Astrocyte (in vitro differentiated cells and primary cell): ENCODE data around the gene MYLIP. TPM values are rescaled to one million over a fixed set of nuclear protein-coding genes. Genes with fewer than 3 reads are reported as not detected.

Source experiments
- DNase-seq: peaks from one replicate; pipeline ENCODE4 v3.0.0-alpha.2; 2010; ENCODE audit warnings: low read depth
- FAIRE-seq: peaks from 2 replicates; lab custom pipeline; 2011; peaks lifted over from hg19 to GRCh38; lab: Jason Lieb, UNC
- H2AFZ ChIP-seq: 2 replicates; pipeline ENCODE4 v1.6.0; 2012; ENCODE audit warnings: low read depth, low read length, inconsistent platforms
- H3K27ac ChIP-seq: 2 replicates; pipeline ENCODE4 v1.5.1; 2011; ENCODE audit warnings: low read depth, low read length, inconsistent platforms
- H3K27me3 ChIP-seq: 2 replicates; pipeline ENCODE4 v1.6.0; 2011; ENCODE audit warnings: low read length, inconsistent platforms; ENCODE audit not compliant: insufficient read depth
- H3K36me3 ChIP-seq: 2 replicates; pipeline ENCODE4 v1.5.1; 2011; ENCODE audit warnings: low read length, inconsistent platforms; ENCODE audit not compliant: insufficient read depth
- H3K4me1 ChIP-seq: 2 replicates; pipeline ENCODE4 v1.5.1; 2011; ENCODE audit warnings: low read length, inconsistent platforms; ENCODE audit not compliant: insufficient read depth
- H3K4me2 ChIP-seq: 2 replicates; pipeline ENCODE4 v1.6.0; 2012; ENCODE audit warnings: low read length, inconsistent platforms
- H3K4me3 ChIP-seq: 2 replicates; pipeline ENCODE4 v1.5.1; 2011; ENCODE audit warnings: low read depth, mild to moderate bottlenecking, low read length, inconsistent platforms; ENCODE audit not compliant: insufficient read depth
- H3K79me2 ChIP-seq: 2 replicates; pipeline ENCODE4 v1.6.0; 2012; ENCODE audit warnings: mild to moderate bottlenecking, low read length, inconsistent platforms; ENCODE audit not compliant: insufficient read depth
- H3K9ac ChIP-seq: 2 replicates; pipeline ENCODE4 v1.6.0; 2012; ENCODE audit warnings: mild to moderate bottlenecking, low read length, inconsistent platforms
- H3K9me3 ChIP-seq: 2 replicates; pipeline ENCODE4 v1.5.1; 2012; ENCODE audit warnings: low read depth, mild to moderate bottlenecking, low read length, inconsistent platforms; ENCODE audit not compliant: insufficient read depth
- H4K20me1 ChIP-seq: 2 replicates; pipeline ENCODE4 v1.6.0; 2012; ENCODE audit warnings: low read length, inconsistent platforms; ENCODE audit not compliant: insufficient read depth
- H3K27ac Mint-ChIP-seq: one replicate; pipeline ENCODE4 v1.8.0; 2021; ENCODE audit warnings: mild to moderate bottlenecking, mixed read lengths; ENCODE audit not compliant: unreplicated experiment
- H3K27me3 Mint-ChIP-seq: one replicate; pipeline ENCODE4 v1.8.0; 2021; ENCODE audit warnings: low read depth, mixed read lengths; ENCODE audit not compliant: unreplicated experiment
- H3K36me3 Mint-ChIP-seq: one replicate; pipeline ENCODE4 v1.8.0; 2021; ENCODE audit warnings: low read depth, mixed read lengths; ENCODE audit not compliant: unreplicated experiment
- H3K4me1 Mint-ChIP-seq: one replicate; pipeline ENCODE4 v1.8.0; 2021; ENCODE audit warnings: low read depth, mixed read lengths; ENCODE audit not compliant: unreplicated experiment
- H3K4me3 Mint-ChIP-seq: one replicate; pipeline ENCODE4 v1.8.0; 2021; ENCODE audit warnings: mild to moderate bottlenecking, moderate library complexity, mixed read lengths; ENCODE audit not compliant: unreplicated experiment
- H3K9me3 Mint-ChIP-seq: one replicate; pipeline ENCODE4 v1.8.0; 2021; ENCODE audit warnings: mild to moderate bottlenecking, mixed read lengths; ENCODE audit not compliant: unreplicated experiment
- CTCF ChIP-seq: IDR thresholded peaks from 2 replicates; pipeline ENCODE4 v1.5.1; 2011; ENCODE audit warnings: low read depth, mild to moderate bottlenecking, inconsistent platforms, low read length, moderate library complexity; ENCODE audit not compliant: insufficient read depth
- EZH2 ChIP-seq: IDR thresholded peaks from 2 replicates; pipeline ENCODE4 v1.6.1; 2012; ENCODE audit warnings: mild to moderate bottlenecking, low read length, inconsistent platforms; ENCODE audit not compliant: insufficient read depth
- total RNA-seq: library from RNA; stranded (reverse); gene quantifications from 2 replicates; pipeline ENCODE4 v1.2.1, GENCODE V29; 2021

MYLIP gene
- total RNA-seq, 1 donor from 2014 or later = 12.9 TPM

DNA sequence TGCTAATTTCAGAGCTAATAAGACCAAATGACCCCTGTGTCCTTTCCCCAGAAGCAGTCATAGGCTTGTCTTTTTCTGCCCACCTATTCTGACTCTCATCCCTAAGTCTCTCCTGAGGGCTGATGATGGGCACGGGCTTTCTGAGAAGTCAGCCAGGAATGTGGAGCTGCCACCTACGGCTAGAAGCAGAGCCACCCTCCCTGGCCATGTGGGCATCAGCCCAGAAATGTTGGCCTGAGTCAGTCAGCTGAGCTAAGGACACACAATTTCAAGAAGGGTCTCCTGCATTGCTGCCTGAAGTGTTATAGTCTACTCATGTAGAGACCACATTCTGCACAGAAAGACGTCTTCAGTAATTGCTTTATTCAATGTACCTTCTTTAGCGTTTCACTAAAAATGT is 17.1 kb downstream of the MYLIP start:
- H3K9ac ChIP-seq = no peak overlapping the region
- peaks cover 47% of the 10 kb centered on the region for H3K36me3 Mint-ChIP-seq
- DNase-seq = no peak
- FAIRE-seq = no peak
- H3K4me1 Mint-ChIP-seq = peaks cover 8% of the 10 kb centered on the region
- H3K9me3 Mint-ChIP-seq = no peaks in the 10 kb centered on the region
- no peak overlapping the region for H3K27ac Mint-ChIP-seq
- H3K79me2 ChIP-seq = no peaks in the 10 kb centered on the region
- no peaks in the 10 kb centered on the region for H4K20me1 ChIP-seq
- H3K9me3 ChIP-seq = no peaks in the 10 kb centered on the region
- H2AFZ ChIP-seq = no peak overlapping the region
- TF ChIP-seq EZH2 (no peak), CTCF (no peak)
- no peaks in the 10 kb centered on the region for H3K27me3 Mint-ChIP-seq
- no peaks in the 10 kb centered on the region for H3K27me3 ChIP-seq
- no peak overlapping the region for H3K4me2 ChIP-seq
- H3K27ac ChIP-seq = peak overlapping the region; percentile 36
- H3K4me3 Mint-ChIP-seq = no peak overlapping the region
- no peak overlapping the region for H3K4me3 ChIP-seq
- no peaks in the 10 kb centered on the region for H3K36me3 ChIP-seq
- H3K4me1 ChIP-seq = no peaks in the 10 kb centered on the region

GRCh38 chr6:16146527-16146955 is 17.7 kb downstream of the MYLIP start:
- no peaks in the 10 kb centered on the region for H3K4me1 ChIP-seq
- no peaks in the 10 kb centered on the region for H3K36me3 ChIP-seq
- Mint-ChIP-seq H3K9me3 (no peaks in the 10 kb centered on the region), H3K4me1 (peaks cover 8% of the 10 kb centered on the region), H3K27ac (no peak overlapping the region), H3K36me3 (peaks cover 47% of the 10 kb centered on the region), H3K4me3 (no peak overlapping the region), H3K27me3 (no peaks in the 10 kb centered on the region)
- FAIRE-seq (no peak), DNase-seq (peak; percentile 51)
- peak overlapping the region; percentile 36 for H3K27ac ChIP-seq
- H4K20me1 ChIP-seq = no peaks in the 10 kb centered on the region
- no peak overlapping the region for H3K4me2 ChIP-seq
- no peak overlapping the region for H3K9ac ChIP-seq
- H3K4me3 ChIP-seq = no peak overlapping the region
- no peaks in the 10 kb centered on the region for H3K27me3 ChIP-seq
- H3K79me2 ChIP-seq = no peaks in the 10 kb centered on the region
- no peaks in the 10 kb centered on the region for H3K9me3 ChIP-seq
- no peak overlapping the region for H2AFZ ChIP-seq
- TF ChIP-seq CTCF (no peak), EZH2 (no peak)

GRCh38 chr6:16148498-16148897 is 19.6 kb downstream of the MYLIP start:
- H3K4me1 Mint-ChIP-seq = peaks cover 8% of the 10 kb centered on the region
- no peaks in the 10 kb centered on the region for H3K36me3 ChIP-seq
- no peak overlapping the region for H3K4me3 ChIP-seq
- no peak overlapping the region for H2AFZ ChIP-seq
- no peak overlapping the region for H3K9ac ChIP-seq
- no peaks in the 10 kb centered on the region for H3K79me2 ChIP-seq
- peaks cover 38% of the 10 kb centered on the region for H3K36me3 Mint-ChIP-seq
- H3K27me3 ChIP-seq = no peaks in the 10 kb centered on the region
- FAIRE-seq (no peak), DNase-seq (no peak)
- H3K4me3 Mint-ChIP-seq = no peak overlapping the region
- no peaks in the 10 kb centered on the region for H3K27me3 Mint-ChIP-seq
- no peak overlapping the region for H3K27ac ChIP-seq
- no peaks in the 10 kb centered on the region for H3K4me1 ChIP-seq
- no peak overlapping the region for H3K27ac Mint-ChIP-seq
- H4K20me1 ChIP-seq = no peaks in the 10 kb centered on the region
- no peak for TF ChIP-seq EZH2
- no peak for TF ChIP-seq CTCF
- H3K9me3 ChIP-seq = no peaks in the 10 kb centered on the region
- no peaks in the 10 kb centered on the region for H3K9me3 Mint-ChIP-seq
- H3K4me2 ChIP-seq = no peak overlapping the region
